Suprapubic skin (tissue), 4 donors: Measurements from ENCODE around the gene UTS2B. TPM values are rescaled to one million over a fixed set of nuclear protein-coding genes. Genes with fewer than 3 reads are reported as not detected.

Experiments used
- DNase-seq, 2 donors: peaks; one replicate each; pipeline ENCODE4 v3.0.0-alpha.2; 2019; ENCODE audit warnings: low spot score in 2 of 2
- H3K27ac ChIP-seq: fragments of 200-600 bp; sonication (generic); one replicate; pipeline ENCODE4 v1.5.1; 2019
- H3K27me3 ChIP-seq: fragments of 200-600 bp; sonication (generic); one replicate; pipeline ENCODE4 v1.5.1; 2019
- H3K36me3 ChIP-seq: fragments of 200-600 bp; sonication (generic); one replicate; pipeline ENCODE4 v1.5.1; 2019
- H3K4me1 ChIP-seq: fragments of 200-600 bp; sonication (generic); one replicate; pipeline ENCODE4 v1.5.1; 2019
- H3K4me3 ChIP-seq: fragments of 200-600 bp; sonication (generic); one replicate; pipeline ENCODE4 v1.5.1; 2019; ENCODE audit warnings: mild to moderate bottlenecking
- H3K9me3 ChIP-seq: fragments of 200-600 bp; sonication (generic); one replicate; pipeline ENCODE4 v1.5.1; 2019
- EP300 ChIP-seq: sonication (generic); formaldehyde crosslinking; IDR thresholded peaks from one replicate; pipeline ENCODE4 v1.6.1; 2017; ENCODE audit warnings: antibody characterized with exemption
- POLR2A ChIP-seq, 2 donors: fragments of 450-650 bp; IDR thresholded peaks; one replicate each; pipeline ENCODE4 v1.6.1; 2017; ENCODE audit warnings: antibody characterized with exemption in 2 of 2, mild to moderate bottlenecking in 2 of 2, moderate library complexity in 2 of 2
- POLR2AphosphoS5 ChIP-seq, 3 donors: sonication (generic); formaldehyde crosslinking; IDR thresholded peaks; one replicate each; pipeline ENCODE4 v1.6.1; 2017; ENCODE audit warnings: antibody characterized with exemption in 3 of 3
- WGBS: methylation state at CpG from one replicate; pipeline ENCODE4 v1.1.5; 2018; 5-methylcytosine and 5-hydroxymethylcytosine counted together
- total RNA-seq, 4 donors: library from RNA; depleted of rRNA; stranded (reverse); fragments of >200 nt; gene quantifications; one replicate each; pipeline ENCODE4 v1.1.0, GENCODE V29; 2016
- TF ChIP-seq, protein P1 (sequence below), 2 donors: fragments of 200-600 bp in 1 of 2; fragments of 450-650 bp in 1 of 2; sonication (generic) in 1 of 2; IDR thresholded peaks; one replicate each; pipeline ENCODE4 v1.5.1; 2016 to 2019; ENCODE audit warnings: antibody characterized with exemption in 2 of 2, mild to moderate bottlenecking in 1 of 2, moderate library complexity in 1 of 2

UTS2B gene
- total RNA-seq, 4 donors from 2014 or later: 1.0 TPM; not detected in 3

DNA sequence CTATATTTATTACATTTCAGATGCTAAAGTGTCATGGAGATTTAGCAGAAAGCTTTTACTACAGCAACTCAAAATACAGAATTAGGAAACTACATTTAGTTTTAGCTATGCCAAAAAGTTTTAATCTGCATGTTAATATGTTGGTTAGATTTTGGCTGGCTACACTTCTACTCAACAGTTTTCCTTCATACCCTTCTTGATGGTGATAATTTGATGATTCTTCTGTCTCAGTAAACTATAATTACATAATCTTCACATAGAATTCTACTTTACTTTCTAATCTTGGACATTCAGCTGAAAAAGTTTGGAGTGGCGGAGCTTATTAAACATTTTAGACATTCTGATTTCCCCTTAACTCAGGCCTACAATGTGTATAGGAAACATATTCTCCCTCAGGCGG is 10.0 kb upstream of the UTS2B start:
- TF ChIP-seq, protein P1, sequence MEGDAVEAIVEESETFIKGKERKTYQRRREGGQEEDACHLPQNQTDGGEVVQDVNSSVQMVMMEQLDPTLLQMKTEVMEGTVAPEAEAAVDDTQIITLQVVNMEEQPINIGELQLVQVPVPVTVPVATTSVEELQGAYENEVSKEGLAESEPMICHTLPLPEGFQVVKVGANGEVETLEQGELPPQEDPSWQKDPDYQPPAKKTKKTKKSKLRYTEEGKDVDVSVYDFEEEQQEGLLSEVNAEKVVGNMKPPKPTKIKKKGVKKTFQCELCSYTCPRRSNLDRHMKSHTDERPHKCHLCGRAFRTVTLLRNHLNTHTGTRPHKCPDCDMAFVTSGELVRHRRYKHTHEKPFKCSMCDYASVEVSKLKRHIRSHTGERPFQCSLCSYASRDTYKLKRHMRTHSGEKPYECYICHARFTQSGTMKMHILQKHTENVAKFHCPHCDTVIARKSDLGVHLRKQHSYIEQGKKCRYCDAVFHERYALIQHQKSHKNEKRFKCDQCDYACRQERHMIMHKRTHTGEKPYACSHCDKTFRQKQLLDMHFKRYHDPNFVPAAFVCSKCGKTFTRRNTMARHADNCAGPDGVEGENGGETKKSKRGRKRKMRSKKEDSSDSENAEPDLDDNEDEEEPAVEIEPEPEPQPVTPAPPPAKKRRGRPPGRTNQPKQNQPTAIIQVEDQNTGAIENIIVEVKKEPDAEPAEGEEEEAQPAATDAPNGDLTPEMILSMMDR (IDR thresholded peaks at IDR 0.05): no peak
- TF ChIP-seq POLR2AphosphoS5 (IDR thresholded peaks at IDR 0.05) (no peak), EP300 (no peak), POLR2A (IDR thresholded peaks at IDR 0.05) (no peak)
- Histone ChIP-seq H3K4me3 (no peak overlapping the region), H3K9me3 (no peaks in the 10 kb centered on the region), H3K36me3 (no peaks in the 10 kb centered on the region), H3K27me3 (no peaks in the 10 kb centered on the region), H3K27ac (no peak overlapping the region), H3K4me1 (peaks cover 45% of the 10 kb centered on the region)
- WGBS: 100% methylated on average over 2 of the region's 2 CpGs
- no peak for DNase-seq

DNA sequence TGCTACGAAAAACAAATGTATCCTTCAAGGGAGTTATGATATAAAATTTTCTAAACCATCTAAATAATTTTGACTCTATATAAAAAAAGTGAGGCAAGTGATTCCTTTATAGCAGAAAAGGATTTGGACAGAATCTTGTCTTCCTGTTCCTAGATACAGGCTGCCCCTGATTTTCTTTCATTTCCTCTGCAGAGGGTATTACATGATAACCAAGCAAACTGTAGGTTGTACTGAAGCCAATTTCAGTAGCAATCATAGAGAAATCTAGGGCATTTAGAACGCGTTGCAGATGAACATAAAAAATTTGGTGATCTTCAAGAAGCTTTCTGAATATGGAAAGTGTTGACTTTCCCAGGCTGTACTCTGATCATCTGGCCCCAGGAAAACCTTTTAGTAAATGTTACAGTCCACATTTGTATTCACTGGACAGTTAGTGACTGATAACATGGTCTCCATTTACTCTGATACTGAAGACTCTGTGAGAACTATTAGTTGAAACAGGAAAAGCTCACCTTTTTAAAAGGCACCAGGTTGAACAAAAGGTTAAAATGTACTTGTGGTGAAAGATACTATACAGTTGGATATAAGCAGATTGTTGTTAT is 9.1 kb upstream of the UTS2B start:
- no peaks in the 10 kb centered on the region for H3K36me3 ChIP-seq
- 49% methylated on average over 3 of the region's 3 CpGs for WGBS

DNA sequence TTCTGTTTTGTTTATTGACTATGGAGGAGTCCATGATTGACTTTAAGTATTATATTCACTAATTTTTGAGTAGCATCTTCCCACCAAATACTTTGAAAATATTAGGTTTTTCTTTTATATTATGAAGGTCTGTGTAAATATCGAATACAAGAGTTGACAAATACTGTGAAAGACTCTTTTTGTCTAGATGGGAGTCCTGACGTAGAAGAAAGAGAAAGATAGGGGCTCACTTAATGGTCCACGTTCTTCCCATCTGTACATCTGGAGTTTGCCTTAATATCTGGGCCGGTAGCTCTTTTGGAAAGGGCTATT is 7.8 kb upstream of the UTS2B start:
- Histone ChIP-seq H3K4me1 (peaks cover 46% of the 10 kb centered on the region), H3K4me3 (no peak overlapping the region), H3K9me3 (no peaks in the 10 kb centered on the region), H3K27ac (no peak overlapping the region), H3K36me3 (no peaks in the 10 kb centered on the region), H3K27me3 (no peaks in the 10 kb centered on the region)
- 93% methylated on average over 4 of the region's 4 CpGs for WGBS
- DNase-seq: no peak
- no peak for TF ChIP-seq EP300
- no peak for TF ChIP-seq POLR2A (IDR thresholded peaks at IDR 0.05)
- TF ChIP-seq POLR2AphosphoS5 (IDR thresholded peaks at IDR 0.05): no peak
- TF ChIP-seq, protein P1 (IDR thresholded peaks at IDR 0.05): no peak

More for the DNA sequence above, 9.1 kb upstream of the UTS2B start:
- H3K27me3 ChIP-seq: no peaks in the 10 kb centered on the region
- no peak overlapping the region for H3K4me3 ChIP-seq
- DNase-seq: no peak
- no peak for TF ChIP-seq EP300
- no peak for TF ChIP-seq POLR2A (IDR thresholded peaks at IDR 0.05)
- TF ChIP-seq POLR2AphosphoS5 (IDR thresholded peaks at IDR 0.05): no peak
- TF ChIP-seq, protein P1 (IDR thresholded peaks at IDR 0.05): no peak
- no peak overlapping the region for H3K27ac ChIP-seq
- no peaks in the 10 kb centered on the region for H3K9me3 ChIP-seq
- peaks cover 45% of the 10 kb centered on the region for H3K4me1 ChIP-seq

DNA sequence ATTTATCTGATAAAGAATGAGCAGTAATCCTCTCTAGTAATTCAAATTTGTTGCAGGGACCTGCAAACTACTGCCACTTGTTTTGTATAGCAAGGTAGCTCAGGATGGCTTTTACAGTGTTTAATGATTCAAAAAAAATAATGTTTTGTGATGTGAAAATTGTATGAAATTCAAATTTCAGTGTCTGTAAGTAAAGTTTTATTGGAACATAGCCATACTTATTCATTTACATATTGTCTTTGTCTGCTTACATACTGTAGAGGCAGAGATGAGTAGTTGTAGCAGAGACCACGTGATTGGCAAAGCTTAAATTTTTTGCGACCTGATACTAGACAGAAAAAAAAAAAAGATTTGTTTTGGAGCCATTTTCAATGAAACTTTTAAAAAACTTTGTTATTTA is 6.5 kb upstream of the UTS2B start:
- no peak for TF ChIP-seq EP300
- TF ChIP-seq, protein P1 (IDR thresholded peaks at IDR 0.05): no peak
- no peak for TF ChIP-seq POLR2A (IDR thresholded peaks at IDR 0.05)
- TF ChIP-seq POLR2AphosphoS5 (IDR thresholded peaks at IDR 0.05): no peak
- WGBS: 61% methylated on average over 2 of the region's 2 CpGs
- H3K27ac ChIP-seq: no peak overlapping the region
- no peak overlapping the region for H3K4me3 ChIP-seq
- DNase-seq: no peak
- no peaks in the 10 kb centered on the region for H3K27me3 ChIP-seq
- no peaks in the 10 kb centered on the region for H3K36me3 ChIP-seq
- H3K4me1 ChIP-seq: peaks cover 46% of the 10 kb centered on the region
- no peaks in the 10 kb centered on the region for H3K9me3 ChIP-seq

DNA sequence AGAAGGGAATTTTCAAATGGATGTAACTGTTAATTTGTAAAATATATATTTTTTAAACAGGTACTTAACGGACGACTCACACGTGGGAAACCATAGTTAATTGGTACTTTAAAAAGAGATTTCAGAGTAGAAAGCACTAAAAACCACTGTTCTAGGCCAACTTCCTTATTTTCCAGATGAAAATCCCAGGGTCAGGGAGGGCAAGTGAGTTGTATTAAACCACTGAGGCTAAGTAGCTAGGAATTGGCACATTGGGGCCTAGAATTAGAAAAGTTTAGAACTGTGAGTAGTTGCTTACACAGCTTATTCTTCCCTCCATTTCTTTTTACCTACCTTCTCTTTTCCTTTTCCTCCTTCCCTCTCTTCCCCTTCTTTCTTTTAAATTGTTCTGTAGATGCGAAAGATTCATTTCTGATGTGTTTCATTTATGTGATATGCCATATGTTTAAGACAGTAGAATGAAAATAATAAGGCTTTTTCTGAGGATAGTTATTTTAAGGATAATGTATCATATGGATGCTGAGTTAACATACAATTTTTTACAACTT is 4.1 kb upstream of the UTS2B start:
- Histone ChIP-seq H3K9me3 (no peaks in the 10 kb centered on the region), H3K27me3 (no peaks in the 10 kb centered on the region), H3K27ac (no peak overlapping the region), H3K4me1 (peaks cover 45% of the 10 kb centered on the region), H3K36me3 (no peaks in the 10 kb centered on the region), H3K4me3 (no peak overlapping the region)
- WGBS: 85% methylated on average over 4 of the region's 4 CpGs
- TF ChIP-seq EP300 (no peak), POLR2A (IDR thresholded peaks at IDR 0.05) (no peak), POLR2AphosphoS5 (IDR thresholded peaks at IDR 0.05) (no peak)
- TF ChIP-seq, protein P1 (IDR thresholded peaks at IDR 0.05): no peak
- DNase-seq: no peak
